ENCODE results near the gene NEK6. TPM values are rescaled to one million over a fixed set of nuclear protein-coding genes. Genes with fewer than 3 reads are reported as not detected.

The NEK6 gene
- total RNA-seq, 4 donors from 2014 or later = 6.0 to 14.7 (median 9.1) TPM

DNA sequence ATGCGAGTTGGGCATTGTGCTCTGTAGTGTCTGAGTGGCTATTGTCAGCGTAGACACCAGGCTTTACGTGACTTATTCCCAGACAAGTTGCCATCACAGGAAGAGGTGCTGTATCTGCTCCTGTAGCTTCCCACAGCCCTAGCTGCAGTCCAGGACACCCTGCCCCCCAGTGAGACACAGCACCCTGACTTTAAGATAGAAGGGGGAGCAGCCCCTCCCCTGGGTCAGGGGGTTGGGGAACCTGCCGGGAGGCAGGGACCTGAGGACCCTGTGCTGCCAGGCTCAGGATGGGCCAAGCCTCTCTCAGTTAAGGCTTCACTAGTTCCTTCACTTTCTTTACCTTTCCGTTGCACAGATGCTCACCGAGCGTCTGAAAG lies 75.4 kb downstream of the NEK6 start:
- WGBS, 2 donors = 91 to 94% methylated on average over 7 of the region's 7 CpGs
- DNase-seq (ENCODE audit: low spot score in 2 of 2) = no peak
- intact Hi-C loops (cut with DNase I; ENCODE audit: low total_unique reads) = no loop called here
- no peak overlapping the region for H3K4me3 ChIP-seq (ENCODE audit: low read depth, poor library complexity, severe bottlenecking)
- TF ChIP-seq, protein P1, sequence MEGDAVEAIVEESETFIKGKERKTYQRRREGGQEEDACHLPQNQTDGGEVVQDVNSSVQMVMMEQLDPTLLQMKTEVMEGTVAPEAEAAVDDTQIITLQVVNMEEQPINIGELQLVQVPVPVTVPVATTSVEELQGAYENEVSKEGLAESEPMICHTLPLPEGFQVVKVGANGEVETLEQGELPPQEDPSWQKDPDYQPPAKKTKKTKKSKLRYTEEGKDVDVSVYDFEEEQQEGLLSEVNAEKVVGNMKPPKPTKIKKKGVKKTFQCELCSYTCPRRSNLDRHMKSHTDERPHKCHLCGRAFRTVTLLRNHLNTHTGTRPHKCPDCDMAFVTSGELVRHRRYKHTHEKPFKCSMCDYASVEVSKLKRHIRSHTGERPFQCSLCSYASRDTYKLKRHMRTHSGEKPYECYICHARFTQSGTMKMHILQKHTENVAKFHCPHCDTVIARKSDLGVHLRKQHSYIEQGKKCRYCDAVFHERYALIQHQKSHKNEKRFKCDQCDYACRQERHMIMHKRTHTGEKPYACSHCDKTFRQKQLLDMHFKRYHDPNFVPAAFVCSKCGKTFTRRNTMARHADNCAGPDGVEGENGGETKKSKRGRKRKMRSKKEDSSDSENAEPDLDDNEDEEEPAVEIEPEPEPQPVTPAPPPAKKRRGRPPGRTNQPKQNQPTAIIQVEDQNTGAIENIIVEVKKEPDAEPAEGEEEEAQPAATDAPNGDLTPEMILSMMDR (IDR thresholded peaks at IDR 0.05) = no peak
- no peak for TF ChIP-seq POLR2A (IDR thresholded peaks at IDR 0.05)

DNA sequence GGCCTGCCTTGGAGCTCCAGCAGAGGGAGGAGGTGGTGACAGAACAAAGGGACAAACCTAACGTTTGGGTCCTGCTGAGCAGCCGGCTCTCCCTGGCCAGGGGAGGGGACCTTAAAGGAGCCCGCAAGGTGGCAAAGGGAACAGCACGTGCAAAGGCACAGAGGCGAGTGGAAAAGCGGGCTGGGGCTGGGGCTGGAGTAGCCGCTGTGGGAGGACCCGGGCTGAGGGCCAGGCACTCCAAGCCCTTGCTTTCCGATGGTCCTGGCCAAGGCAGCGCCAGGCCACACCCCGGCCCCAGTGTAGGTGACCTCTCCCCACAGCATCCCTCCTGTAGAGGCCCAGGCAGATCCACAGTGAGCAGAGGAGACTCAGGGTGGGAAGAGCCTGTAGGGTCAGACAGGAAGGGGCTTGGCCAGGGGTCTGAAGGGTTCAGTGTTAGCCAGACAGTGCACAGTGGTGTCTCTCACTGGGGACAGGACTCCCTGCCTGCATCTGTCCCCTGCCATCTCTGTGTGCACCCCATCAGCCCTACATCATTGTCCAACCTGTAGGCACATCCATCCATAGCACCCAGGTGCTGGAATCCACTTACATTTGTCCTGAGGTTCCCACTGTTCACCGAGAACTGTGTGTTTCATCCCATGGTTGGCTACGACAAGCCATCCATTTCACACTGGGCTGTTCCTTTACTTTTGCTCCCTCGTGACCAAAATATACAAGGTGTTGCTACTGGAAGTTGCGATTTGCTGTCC lies 77.0 kb downstream of the NEK6 start:
- no peak for TF ChIP-seq POLR2A (IDR thresholded peaks at IDR 0.05)
- TF ChIP-seq, protein P1 (IDR thresholded peaks at IDR 0.05) = no peak
- no peak for DNase-seq (ENCODE audit: low spot score in 2 of 2)
- no peak overlapping the region for H3K4me3 ChIP-seq (ENCODE audit: low read depth, poor library complexity, severe bottlenecking)
- intact Hi-C loops (cut with DNase I; ENCODE audit: low total_unique reads) = no loop called here
- WGBS, 2 donors = 83 to 92% methylated on average over 15 of the region's 15 CpGs

DNA sequence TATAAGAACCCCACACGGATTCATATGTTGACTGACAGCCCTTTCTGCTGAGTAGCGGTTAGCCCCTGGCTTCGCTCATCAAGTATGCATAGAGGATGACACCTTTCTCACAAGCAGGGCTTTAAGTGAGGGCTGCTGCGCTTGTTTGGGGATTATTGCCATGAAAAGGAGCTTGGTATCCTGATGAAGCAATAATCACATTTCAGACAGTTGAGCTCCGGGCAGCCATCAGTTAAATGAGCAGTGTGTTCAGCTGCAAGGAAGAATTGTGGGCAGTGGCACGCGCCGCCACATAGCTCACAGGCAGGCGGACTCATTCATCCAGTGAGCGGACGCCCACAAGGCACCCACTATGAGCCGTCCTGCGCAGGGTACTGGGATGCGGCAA lies 77.6 kb downstream of the NEK6 start:
- 82 to 84% methylated on average over 14 of the region's 14 CpGs for WGBS, 2 donors
- no peak for TF ChIP-seq POLR2A (IDR thresholded peaks at IDR 0.05)
- TF ChIP-seq, protein P1 (IDR thresholded peaks at IDR 0.05) = no peak
- no peak overlapping the region for H3K4me3 ChIP-seq (ENCODE audit: low read depth, poor library complexity, severe bottlenecking)
- intact Hi-C loops (cut with DNase I; ENCODE audit: low total_unique reads) = no loop called here
- DNase-seq (ENCODE audit: low spot score in 2 of 2) = no peak

DNA sequence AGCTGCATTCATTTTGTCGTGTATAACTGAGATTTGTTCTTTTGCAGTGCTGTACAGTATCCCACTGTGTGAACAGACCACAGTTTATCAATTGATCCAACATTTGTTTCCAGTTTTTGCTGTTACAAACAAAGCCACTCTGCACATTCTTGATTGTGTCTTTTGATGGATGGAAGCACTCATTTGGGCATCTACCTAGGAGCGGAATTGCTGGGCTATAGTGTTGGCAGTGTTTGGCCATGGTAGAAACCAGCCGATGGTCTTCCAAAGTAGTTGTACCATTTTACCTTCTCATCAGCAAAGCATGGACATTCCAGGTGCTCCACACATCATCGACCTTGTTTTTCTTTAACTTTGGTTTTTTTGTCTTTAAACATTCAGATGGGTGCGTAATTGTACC lies 79.8 kb downstream of the NEK6 start:
- intact Hi-C loops (cut with DNase I; ENCODE audit: low total_unique reads) = no loop called here
- H3K4me3 ChIP-seq (ENCODE audit: low read depth, poor library complexity, severe bottlenecking) = no peak overlapping the region
- DNase-seq (ENCODE audit: low spot score in 2 of 2) = no peak
- TF ChIP-seq POLR2A (IDR thresholded peaks at IDR 0.05) = no peak
- TF ChIP-seq, protein P1 (IDR thresholded peaks at IDR 0.05) = no peak
- 98 to 99% methylated on average over 5 of the region's 5 CpGs for WGBS, 2 donors

DNA sequence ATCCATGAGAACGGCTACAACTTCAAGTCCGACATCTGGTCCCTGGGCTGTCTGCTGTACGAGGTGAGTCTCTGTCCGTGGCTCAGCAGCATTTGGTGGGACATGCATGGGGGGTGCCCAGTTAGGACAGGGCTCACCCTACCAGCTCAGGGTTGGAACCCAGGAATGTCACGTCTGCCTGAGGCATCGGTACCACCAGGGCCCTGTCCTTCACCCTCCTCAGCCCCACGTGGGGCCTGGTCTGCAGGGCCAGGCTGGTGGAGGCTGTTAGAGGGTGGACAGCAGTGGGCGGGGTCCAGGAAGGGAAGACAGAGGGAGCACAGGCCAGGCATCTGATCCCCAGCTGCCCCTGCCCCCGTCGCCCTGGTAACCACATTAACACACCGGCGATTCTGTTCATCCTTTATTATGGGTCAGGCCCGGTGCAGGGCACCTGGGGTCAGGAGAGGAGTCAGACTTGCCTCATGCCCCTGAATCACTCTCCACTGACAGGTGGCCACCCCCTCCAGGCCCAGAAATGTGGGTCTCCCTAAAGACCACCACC lies 81.9 kb downstream of the NEK6 start:
- DNase-seq (ENCODE audit: low spot score in 2 of 2) = no peak
- intact Hi-C loops (cut with DNase I; ENCODE audit: low total_unique reads) = no loop called here
- no peak overlapping the region for H3K4me3 ChIP-seq (ENCODE audit: low read depth, poor library complexity, severe bottlenecking)
- WGBS, 2 donors = 86 to 90% methylated on average over 13 of the region's 13 CpGs
- TF ChIP-seq, protein P1 (IDR thresholded peaks at IDR 0.05) = no peak
- TF ChIP-seq POLR2A (IDR thresholded peaks at IDR 0.05) = no peak

Measured in lower leg skin (tissue), 4 donors.